Chondrocyte (in vitro differentiated cells): Measurements from ENCODE around the gene TM4SF4. TPM values are rescaled to one million over a fixed set of nuclear protein-coding genes. Genes with fewer than 3 reads are reported as not detected.
A peak's percentile ranks its signal among the peaks of the same experiment; 100 is the strongest.

Experiments used
- DNase-seq: peaks from one replicate; pipeline ENCODE4 v3.0.0; 2021; ENCODE audit warnings: mixed read lengths, low spot score
- H3K27ac Mint-ChIP-seq: one replicate; pipeline ENCODE4 v1.8.0; 2021; ENCODE audit warnings: mild to moderate bottlenecking, moderate library complexity, mixed read lengths; ENCODE audit not compliant: unreplicated experiment
- H3K27me3 Mint-ChIP-seq: 2 replicates; pipeline ENCODE4 v1.8.0; 2021; ENCODE audit warnings: low read depth, mixed read lengths
- H3K36me3 Mint-ChIP-seq: 2 replicates; pipeline ENCODE4 v1.8.0; 2021; ENCODE audit warnings: low read depth, mixed read lengths
- H3K4me1 Mint-ChIP-seq: 2 replicates; pipeline ENCODE4 v1.8.0; 2021; ENCODE audit warnings: low read depth, mild to moderate bottlenecking, mixed read lengths
- H3K4me3 Mint-ChIP-seq: one replicate; pipeline ENCODE4 v1.8.0; 2021; ENCODE audit warnings: mild to moderate bottlenecking, moderate library complexity, mixed read lengths; ENCODE audit not compliant: unreplicated experiment
- H3K9me3 Mint-ChIP-seq: 2 replicates; pipeline ENCODE4 v1.8.0; 2021; ENCODE audit warnings: low read depth, mixed read lengths
- CTCF ChIP-seq: fragments of 200-600 bp; sonication (generic); IDR thresholded peaks from 2 replicates; pipeline ENCODE4 v1.5.0; 2021; ENCODE audit warnings: antibody characterized with exemption, mild to moderate bottlenecking, moderate library complexity
- total RNA-seq: library from RNA; stranded (reverse); gene quantifications from 3 replicates; pipeline ENCODE4 v1.2.1, GENCODE V29; 2021

Gene TM4SF4
- total RNA-seq, 1 donor from 2014 or later, result not detected

DNA sequence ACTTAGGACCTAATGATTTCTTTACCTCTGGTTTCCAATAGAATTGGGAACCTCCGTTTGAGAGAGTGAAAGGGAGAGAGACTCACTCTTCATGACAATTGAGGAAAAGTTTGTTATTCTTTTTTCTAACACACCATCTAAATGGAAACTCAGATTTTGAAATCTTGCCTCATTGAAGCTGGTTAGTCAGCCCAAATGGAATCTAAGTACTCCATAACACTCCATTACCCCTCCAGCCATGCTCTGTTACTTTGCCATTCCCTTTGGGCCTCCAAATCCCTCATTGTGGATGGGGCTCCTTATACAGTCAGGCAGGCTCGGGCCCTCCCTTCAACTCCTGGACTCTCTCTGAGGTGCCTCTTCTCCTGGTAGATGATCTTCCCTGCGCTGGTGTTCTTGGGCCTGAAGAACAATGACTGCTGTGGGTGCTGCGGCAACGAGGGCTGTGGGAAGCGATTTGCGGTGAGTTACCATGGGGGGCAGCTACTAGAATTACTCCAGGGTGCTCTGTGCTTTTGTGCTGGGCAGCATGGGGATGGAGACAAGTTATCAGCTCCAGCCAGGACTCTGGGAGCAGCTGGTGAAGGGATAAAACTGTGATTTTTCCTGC is 1.1 kb downstream of the TM4SF4 start:
- Mint-ChIP-seq H3K27ac (no peak overlapping the region), H3K27me3 (no peaks in the 10 kb centered on the region), H3K4me3 (no peak overlapping the region), H3K36me3 (no peaks in the 10 kb centered on the region), H3K9me3 (no peaks in the 10 kb centered on the region), H3K4me1 (peaks cover 57% of the 10 kb centered on the region)
- no peak for DNase-seq
- TF ChIP-seq CTCF, result no peak

DNA sequence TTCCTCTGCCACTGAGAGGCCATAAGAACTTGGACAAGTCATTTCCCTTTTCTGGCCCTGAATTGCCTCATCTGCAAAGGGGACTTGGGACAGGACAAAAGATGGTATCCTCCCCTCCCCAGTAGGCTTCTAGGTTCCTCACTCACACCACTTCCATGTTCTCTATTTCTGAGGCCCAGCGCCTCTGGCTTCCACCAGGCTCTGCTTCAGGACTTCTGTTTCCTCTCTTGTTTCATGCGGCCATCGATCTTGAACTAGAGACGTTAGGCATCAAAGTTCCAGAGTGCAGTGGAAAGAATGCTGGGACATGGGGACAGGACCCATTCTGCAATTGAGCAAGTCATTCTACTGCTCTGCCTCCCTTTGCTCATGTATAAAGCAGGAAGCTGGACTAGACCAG is 1.7 kb downstream of the TM4SF4 start:
- no peaks in the 10 kb centered on the region for H3K9me3 Mint-ChIP-seq
- DNase-seq, result no peak
- H3K27me3 Mint-ChIP-seq, result no peaks in the 10 kb centered on the region
- no peaks in the 10 kb centered on the region for H3K36me3 Mint-ChIP-seq
- no peak for TF ChIP-seq CTCF
- no peak overlapping the region for H3K27ac Mint-ChIP-seq
- no peak overlapping the region for H3K4me3 Mint-ChIP-seq
- H3K4me1 Mint-ChIP-seq, result peaks cover 51% of the 10 kb centered on the region

- Mint-ChIP-seq H3K9me3 (no peaks in the 10 kb centered on the region), H3K27ac (peak overlapping the region; percentile 29), H3K27me3 (no peaks in the 10 kb centered on the region), H3K4me3 (no peak overlapping the region), H3K36me3 (no peaks in the 10 kb centered on the region), H3K4me1 (peaks cover 16% of the 10 kb centered on the region)
- no peak for TF ChIP-seq CTCF
- DNase-seq, result no peak
Measured at GRCh38 chr3:149479621-149480325, 5.3 kb downstream of the TM4SF4 start.

DNA sequence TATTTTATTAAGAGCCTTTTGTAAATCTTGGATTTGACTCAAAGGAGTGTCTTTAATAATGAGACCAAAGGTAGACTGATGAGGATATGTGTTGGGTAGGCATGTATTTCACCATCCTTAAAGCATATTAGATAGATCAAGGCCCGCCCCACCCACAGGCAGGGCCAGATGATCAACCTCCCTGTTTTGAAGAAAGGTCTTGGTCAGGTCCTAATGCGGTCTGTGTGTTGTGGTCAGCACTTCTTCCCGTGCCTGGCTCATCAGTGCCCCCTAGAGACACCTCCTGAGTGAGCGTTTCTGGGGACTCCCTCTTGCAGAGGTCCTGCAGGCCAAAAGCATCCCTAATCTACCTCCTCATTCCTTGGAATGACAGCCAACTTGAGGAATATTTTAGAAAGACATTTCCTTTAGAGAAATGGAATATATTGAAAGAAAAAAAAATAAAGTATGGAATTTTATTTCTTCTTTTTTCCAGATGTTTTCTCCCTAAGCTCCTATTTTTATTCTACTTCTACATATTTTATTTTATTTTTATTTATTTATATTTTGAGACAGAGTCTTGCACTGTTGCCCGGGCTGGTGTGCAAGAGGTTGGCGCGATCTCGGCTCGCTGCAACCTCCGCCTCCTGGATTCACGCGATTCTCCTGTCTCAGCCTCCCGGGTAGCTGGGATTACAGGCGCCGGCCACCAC is 6.0 kb downstream of the TM4SF4 start:
- H3K27me3 Mint-ChIP-seq, result no peaks in the 10 kb centered on the region
- H3K9me3 Mint-ChIP-seq, result no peaks in the 10 kb centered on the region
- peaks cover 9% of the 10 kb centered on the region for H3K4me1 Mint-ChIP-seq
- H3K4me3 Mint-ChIP-seq, result no peak overlapping the region
- no peaks in the 10 kb centered on the region for H3K36me3 Mint-ChIP-seq
- no peak for DNase-seq
- TF ChIP-seq CTCF, result peak; percentile 95
- H3K27ac Mint-ChIP-seq, result peak overlapping the region; percentile 29

GRCh38 chr3:149481056-149481455 is 6.6 kb downstream of the TM4SF4 start:
- Mint-ChIP-seq H3K27me3 (no peaks in the 10 kb centered on the region), H3K4me3 (no peak overlapping the region), H3K9me3 (no peaks in the 10 kb centered on the region), H3K27ac (no peak overlapping the region), H3K4me1 (peaks cover 9% of the 10 kb centered on the region), H3K36me3 (no peaks in the 10 kb centered on the region)
- no peak for TF ChIP-seq CTCF
- DNase-seq, result no peak
